NCI-H82 (cell line): ENCODE measurements around the gene FBXL16.
A peak's percentile ranks its signal among the peaks of the same experiment; 100 is the strongest.

Source experiments
- DNase-seq: peaks from one replicate; lab custom pipeline; 2025; lab: John Stamatoyannopoulos, UW

The FBXL16 gene

GRCh38 chr16:676913-677312 is 28.7 kb downstream of the FBXL16 start:
- no peak for DNase-seq

GRCh38 chr16:676565-676902 is 29.1 kb downstream of the FBXL16 start:
- DNase-seq, result no peak

DNA sequence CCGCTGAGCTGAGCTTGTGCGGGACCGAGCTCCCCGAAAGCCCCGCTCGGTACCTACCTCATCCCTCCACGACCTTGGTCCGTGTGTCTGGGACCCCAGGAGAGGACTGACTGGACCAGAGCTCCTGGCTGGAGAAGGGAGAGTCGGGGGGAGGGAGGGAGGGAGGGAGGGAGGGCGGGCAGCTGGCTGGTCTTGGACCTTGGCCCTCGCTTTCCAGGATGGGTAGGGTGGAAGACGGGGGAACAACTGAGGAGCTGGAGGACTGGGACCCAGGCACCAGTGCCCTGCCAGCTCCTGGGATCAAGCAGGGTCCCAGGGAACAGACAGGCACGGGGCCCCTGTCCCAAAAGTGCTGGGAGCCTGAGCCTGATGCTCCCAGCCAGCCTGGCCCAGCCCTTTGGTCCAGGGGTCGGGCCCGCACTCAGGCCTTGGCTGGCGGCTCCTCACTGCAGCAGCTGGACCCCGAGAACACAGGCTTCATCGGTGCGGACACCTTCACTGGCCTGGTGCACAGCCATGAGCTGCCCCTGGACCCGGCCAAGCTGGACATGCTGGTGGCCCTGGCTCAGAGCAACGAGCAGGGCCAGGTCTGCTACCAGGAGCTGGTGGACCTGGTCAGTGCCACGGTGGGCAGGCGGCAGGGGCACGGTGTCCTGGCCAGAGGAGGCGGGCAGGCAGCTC is 29.6 kb downstream of the FBXL16 start:
- no peak for DNase-seq

DNA sequence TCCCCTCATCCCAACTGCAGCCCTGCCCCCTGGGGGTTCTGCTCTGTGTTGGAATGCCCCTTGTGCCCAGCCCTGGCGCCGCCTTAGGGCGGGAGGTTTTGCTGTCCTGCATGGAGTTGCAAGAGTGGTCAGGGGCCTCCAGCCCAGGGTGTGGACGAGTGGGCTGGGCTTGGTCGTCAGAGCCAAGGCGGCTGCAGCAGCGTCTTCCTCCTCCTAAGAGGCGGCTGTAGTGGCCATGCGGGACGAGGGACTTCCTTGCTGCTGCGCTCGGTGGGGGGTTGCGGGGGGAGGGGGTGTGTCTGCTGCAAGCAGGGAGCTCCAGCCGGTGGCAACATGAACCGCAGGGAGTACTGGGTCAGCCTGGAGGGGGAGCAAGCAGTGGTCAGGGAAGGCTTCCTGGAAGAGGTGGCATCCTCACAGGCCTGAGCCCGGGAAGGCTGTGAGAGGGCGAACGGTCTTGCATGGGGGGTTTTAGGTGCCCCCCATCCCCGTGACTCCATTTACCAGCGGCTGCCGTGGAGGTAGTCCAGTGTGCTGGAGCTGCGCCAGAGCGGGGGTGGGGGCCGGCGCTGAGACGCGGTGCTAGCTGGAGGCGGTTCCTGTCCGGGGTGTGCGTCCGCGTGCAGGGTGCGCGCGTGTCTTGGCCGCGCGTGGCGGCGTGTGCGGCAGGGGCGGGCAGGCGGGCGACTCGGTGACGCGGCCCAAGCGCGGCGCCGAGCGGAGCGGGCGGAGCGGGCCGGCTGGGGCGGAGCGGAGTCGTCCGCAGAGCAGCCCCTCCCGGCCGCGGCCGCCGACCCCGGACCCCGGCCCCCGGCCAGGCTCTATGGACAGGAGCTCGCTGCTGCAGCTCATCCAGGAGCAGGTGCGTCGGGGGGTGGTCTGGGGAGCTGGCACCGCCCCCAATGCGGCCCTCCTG is 30.4 kb downstream of the FBXL16 start, which contains the start of gene RHBDL1:
Gene RHBDL1, plus strand, starts transcription at position 704 of the 916 bp plus-strand sequence. Its CDS starts 120 bp downstream, at position 824.
- peak; percentile 68 for DNase-seq

- no peak for DNase-seq
Measured at GRCh38 chr16:674214-674881, 31.3 kb downstream of the FBXL16 start.

DNA sequence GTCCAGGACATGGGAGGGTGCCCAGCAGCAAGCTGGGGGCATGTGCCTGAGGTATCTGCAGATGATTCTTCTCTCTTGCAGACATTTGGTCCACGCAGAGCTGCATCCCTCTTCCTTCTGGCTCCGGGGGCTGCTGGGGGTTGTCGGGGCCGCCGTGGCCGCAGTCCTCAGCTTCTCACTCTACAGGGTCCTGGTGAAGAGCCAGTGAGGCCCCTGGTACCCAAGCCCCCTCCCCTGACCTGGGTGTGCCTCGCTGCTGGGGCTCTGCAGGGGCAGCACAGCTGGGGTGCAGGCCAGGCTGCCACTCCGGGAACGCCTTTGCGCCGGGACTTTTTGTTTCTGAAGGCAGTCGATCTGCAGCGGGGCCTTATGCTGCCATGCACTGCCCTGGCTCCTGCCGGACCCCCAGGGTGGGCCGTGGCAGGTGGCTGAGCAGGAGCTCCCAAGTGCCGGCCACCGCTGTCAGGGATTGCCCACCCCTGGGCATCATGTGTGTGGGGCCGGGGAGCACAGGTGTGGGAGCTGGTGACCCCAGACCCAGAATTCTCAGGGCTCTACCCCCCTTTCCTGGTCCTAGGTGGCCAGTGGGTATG is 32.1 kb downstream of the FBXL16 start:
- DNase-seq, result no peak

DNA sequence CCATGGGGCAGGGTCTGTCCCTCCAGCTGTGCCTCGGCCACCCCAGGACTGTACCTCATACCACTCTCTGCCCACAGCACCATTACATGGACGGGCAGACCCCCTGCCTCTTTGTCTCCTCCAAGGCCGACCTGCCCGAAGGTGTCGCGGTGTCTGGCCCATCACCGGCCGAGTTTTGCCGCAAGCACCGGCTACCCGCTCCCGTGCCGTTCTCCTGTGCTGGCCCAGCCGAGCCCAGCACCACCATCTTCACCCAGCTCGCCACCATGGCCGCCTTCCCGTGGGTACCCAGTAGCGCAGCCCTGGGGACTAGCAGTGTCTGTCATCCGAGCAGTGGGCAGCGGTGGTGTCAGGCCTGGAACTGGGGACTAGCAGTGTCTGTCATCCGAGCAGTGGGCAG is 32.8 kb downstream of the FBXL16 start:
- DNase-seq, result no peak

DNA sequence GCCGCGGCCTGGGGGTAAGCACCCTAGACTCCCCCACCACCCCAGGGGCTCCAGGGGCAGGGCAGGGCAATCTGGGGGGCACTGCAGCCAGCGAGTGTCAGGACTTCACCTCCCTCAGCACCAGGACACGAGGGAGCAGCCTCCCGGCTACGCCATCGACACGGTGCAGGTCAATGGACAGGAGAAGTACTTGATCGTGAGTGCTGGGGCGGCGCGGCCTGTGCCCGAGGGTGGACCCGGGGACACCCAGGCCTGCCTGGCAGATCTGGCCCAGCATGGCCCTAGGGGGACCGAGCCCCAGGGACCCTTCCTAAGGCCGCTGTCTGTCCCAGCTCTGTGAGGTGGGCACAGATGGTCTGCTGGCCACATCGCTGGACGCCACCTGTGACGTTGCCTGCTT is 33.2 kb downstream of the FBXL16 start:
- DNase-seq, result no peak

DNA sequence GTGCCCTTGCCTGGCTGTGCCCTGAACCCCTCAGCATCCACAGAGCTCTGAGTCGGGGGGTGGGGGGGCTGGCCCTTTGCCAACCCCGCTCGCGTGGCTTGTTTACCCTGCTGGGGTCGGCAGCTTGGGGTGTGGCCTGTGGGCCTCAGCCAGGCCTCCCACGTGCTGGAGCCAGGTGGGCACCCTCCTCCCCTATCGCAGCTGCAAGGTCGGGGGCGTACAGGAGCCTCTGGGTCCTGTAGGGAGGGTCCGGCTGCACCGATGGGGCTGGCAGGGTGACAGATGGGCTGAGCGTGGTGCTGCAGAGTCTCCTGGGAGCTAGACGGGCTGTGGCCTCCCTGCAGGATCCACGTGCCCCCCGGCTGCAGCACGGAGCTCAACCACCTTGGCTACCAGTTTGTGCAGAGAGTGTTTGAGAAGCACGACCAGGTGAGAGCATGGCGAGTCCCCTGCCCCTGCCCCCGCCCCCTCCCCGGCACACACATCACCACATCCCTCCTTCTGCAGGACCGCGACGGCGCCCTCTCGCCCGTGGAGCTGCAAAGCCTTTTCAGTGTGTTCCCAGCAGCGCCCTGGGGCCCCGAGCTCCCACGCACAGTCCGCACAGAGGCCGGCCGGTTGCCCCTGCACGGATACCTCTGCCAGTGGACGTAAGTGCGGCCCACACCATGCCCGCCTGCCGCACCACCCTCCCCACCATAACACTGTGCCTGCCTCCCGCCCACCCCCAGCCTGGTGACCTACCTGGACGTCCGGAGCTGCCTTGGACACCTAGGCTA is 34.1 kb downstream of the FBXL16 start:
- DNase-seq, result peak; percentile 33

DNA sequence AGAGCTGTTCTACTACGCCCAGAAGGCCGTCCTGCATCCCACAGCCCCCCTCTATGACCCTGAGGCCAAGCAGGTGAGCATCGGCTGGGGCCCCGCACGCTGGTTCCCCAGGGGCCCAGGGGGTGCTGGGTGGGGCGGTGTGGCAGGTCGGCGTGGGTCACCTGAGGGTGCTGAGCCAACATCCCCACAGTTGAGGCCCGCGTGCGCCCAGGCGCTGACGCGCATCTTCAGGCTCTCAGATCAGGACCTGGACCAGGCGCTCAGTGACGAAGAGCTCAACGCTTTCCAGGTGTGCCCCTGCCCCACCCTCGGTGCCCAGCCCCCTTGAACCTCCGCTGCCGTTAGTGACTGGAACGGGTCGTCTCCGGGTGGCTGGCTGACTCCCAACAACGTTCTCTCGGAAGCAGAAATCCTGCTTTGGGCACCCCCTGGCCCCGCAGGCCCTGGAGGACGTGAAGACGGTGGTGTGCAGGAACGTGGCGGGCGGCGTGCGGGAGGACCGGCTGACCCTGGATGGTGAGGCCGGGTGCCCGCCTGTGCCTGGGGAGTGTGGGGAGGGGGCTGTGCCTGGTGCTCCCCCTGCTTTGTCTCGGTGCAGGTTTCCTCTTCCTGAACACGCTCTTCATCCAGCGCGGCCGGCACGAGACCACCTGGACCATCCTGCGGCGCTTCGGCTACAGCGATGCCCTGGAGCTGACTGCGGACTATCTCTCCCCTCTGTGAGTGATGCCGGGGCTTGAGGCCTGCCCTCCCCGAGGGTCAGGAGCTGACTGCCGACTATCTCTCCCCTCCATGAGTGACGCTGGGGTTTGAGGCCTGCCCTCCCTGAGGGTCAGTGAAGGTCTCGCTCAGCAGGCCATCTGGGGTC is 34.9 kb downstream of the FBXL16 start:
- DNase-seq, result no peak

DNA sequence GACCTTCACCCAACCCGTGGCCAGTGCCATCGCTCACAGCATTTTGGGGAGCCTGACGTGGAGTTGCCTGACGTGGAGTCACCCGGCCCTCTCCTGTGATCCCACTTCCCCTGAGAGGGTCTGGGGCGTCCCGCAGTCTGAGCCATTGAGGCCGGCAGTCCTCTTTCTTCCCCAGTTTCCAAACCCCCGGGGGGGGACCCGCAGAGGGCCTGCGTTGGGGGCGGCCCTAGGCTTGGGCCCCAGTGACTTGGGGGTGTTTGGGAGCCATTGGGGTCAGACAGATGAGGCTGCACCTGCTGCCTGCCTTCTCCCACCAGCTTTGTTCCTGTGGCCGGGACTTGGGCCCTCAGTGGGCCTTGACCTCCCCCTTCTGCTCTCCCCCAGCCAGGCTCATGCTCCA is 35.9 kb downstream of the FBXL16 start:
- DNase-seq, result no peak

- peak; percentile 59 for DNase-seq
Measured at GRCh38 chr16:668519-669171, 37.0 kb downstream of the FBXL16 start.

DNA sequence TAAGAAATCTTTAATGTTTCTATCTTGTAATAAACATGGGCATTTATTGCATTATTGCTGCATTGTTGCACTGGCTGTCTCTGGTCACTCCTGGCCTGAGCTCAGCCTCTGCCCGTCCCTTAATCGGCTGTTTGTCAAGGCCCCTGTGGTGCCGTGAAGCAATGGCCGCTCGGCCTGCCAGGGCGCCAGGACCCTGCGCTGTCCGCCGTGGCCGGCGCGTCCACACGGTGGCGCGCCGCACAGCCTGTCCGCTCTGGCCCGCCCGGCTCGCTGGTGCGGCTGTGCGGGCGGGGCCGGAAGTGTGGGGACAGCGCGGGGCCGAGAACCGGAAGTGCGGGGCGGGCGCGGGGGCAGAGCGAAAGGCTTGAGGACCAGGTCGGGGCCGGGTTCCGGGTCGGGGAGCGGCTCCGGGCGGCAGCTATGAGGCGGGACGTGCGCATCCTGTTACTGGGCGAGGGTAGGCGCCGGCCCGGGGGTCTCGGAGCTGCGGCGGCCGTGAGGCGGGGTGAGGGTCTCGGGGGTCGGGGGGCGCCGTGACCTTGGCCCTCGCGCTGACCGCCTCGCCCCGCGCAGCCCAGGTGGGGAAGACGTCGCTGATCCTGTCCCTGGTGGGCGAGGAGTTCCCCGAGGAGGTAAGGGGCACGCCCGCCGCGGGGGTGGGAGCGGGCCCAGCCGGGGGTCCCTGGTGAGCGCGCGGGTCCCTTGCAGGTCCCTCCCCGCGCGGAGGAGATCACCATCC is 37.7 kb downstream of the FBXL16 start, which contains the start of gene RHOT2:
Gene RHOT2, plus strand, starts transcription at position 353 of the 739 bp plus-strand sequence. Its CDS starts 68 bp downstream, at position 421.
- DNase-seq, result peak; percentile 93

GRCh38 chr16:667113-667779 is 38.4 kb downstream of the FBXL16 start:
- no peak for DNase-seq

- DNase-seq, result no peak
Measured at GRCh38 chr16:666572-666971, 39.0 kb downstream of the FBXL16 start.

GRCh38 chr16:662597-662996 is 43.0 kb downstream of the FBXL16 start:
- no peak for DNase-seq

GRCh38 chr16:662095-662494 is 43.5 kb downstream of the FBXL16 start:
- no peak for DNase-seq

DNA sequence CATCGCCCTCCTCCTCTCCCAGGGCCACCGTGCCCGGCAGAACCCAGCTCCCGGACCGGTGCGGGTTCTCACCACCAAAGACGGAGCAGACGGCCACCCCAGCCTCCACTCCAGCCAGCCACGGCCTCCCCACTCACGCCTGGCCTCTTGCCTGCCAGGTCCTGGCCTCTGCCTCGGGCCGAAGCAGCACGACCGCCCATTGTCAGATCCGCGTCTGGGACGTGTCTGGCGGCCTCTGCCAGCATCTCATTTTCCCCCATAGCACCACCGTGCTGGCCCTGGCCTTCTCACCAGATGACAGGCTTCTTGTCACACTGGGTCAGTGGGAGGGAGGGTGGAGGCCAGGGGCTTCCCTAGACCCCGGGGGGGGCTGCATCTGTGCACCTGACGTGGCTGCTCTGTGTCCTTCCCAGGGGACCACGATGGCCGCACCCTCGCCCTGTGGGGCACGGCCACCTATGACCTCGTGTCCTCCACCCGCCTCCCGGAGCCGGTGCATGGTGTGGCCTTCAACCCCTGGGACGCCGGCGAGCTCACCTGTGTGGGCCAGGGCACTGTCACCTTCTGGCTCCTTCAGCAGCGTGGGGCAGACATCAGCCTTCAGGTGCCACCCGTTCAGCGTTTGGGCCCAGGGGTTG is 44.3 kb downstream of the FBXL16 start:
- no peak for DNase-seq
